Measurements from ENCODE around the gene WTAP.

- TF ChIP-seq RAD21 (IDR thresholded peaks at IDR 0.05; ENCODE audit: low read length) (no peak), POLR2A (IDR thresholded peaks at IDR 0.05; ENCODE audit: low read depth, low read length) (no peak), BHLHE40 (IDR thresholded peaks at IDR 0.05; ENCODE audit: low read depth, low read length) (no peak)
Measured at GRCh38 chr6:159777240-159777904, 50.1 kb downstream of the WTAP start.
